NCI-H2081 (cell line): ENCODE results near the gene PHF13.
"Not testable (repeated sequence)": the region's sequence is repeated elsewhere in the genome, so short reads cannot be mapped to it uniquely, and the experiment has no call there.

ENCODE experiments used
- DNase-seq, 2 experiments: peaks; one replicate each; lab custom pipeline; 2025; lab: John Stamatoyannopoulos, UW

The PHF13 gene

GRCh38 chr1:6660415-6661049, 47.0 kb downstream of the PHF13 start:
- no peak for DNase-seq

DNA sequence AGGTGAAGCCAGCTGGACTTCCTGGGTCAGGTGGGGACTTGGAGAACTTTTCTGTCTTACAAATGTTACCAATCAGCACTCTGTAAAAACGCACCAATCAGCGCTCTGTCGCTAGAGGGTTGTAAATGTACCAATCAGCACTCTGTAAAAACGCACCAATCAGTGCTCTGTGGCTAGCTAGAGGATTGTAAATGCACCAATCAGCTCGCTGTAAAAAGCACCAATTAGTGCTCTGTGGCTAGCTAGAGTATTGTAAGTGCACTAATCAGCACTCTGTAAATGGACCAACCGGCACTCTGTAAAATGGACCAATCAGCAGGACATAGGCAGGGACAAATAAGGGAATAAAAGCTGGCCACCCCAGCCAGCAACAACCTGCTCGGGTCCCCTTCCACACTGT, 48.9 kb downstream of the PHF13 start:
- DNase-seq = not testable (repeated sequence)

- DNase-seq = no peak
Observed at GRCh38 chr1:6666696-6667095, 53.2 kb downstream of the PHF13 start.

GRCh38 chr1:6667139-6667538, 53.6 kb downstream of the PHF13 start:
- DNase-seq = no peak

DNA sequence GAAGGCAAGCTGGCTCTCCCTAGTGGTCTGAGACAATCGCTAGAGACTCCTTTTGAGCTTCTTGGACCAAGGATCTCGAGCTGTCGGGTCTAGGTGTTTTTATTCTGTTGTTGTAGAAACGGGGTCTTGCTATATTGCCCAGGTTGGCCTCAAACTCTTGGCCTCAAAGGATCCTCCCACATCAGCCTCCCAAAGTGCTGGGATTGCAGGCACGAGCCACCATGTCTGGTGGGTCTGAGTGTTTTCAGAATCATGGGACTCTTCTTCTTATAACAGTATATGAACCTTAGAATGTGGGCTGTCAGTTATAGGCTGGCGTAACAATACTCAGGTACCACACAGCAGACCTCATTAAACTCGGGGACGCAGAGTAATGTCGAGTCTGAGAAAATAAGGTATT, 55.0 kb downstream of the PHF13 start:
- DNase-seq = no peak

DNA sequence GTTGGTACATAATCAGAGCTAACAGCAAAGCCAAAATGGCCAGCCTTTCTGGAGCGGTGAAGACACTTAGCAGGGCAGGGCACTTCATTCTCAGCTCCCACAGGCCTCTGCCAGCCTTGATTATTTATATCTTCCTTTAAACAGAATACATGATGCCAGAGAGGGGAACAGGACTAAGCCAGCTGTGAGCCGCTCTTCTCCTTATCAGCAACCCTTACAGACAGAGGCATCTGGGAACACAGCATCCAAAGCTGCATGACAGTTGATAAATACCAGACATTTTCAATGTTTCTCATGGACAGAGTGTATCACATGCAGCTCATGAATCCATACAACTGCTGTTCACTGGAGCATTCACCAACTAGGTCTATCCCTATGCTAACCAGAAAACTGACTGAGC, 59.0 kb downstream of the PHF13 start:
- DNase-seq = no peak
